ENCODE results near the gene CALCOCO1. TPM values are rescaled to one million over a fixed set of nuclear protein-coding genes. Genes with fewer than 3 reads are reported as not detected.

The CALCOCO1 gene
- total RNA-seq, 1 experiment from 2014 or later = 48.0 TPM

- CTCF ChIA-PET = no interaction called here
- in situ Hi-C loops (cut with HindIII; ENCODE audit: low pct_unique_long_range_greater_than_20kb, low sequenced_read_pairs) (no loop called here), intact Hi-C loops (cut with micrococcal nuclease; ENCODE audit: unreplicated experiment) (no loop called here)
- DNase-seq (ENCODE audit: low read depth, low spot score) = no peak
- no peak for ATAC-seq
- Histone ChIP-seq H3K27me3 (ENCODE audit: control insufficient read depth, insufficient read depth, low read length) (no peaks in the 10 kb centered on the region), H3K4me3 (ENCODE audit: low read depth in 2 of 2, low read length in 2 of 2) (no peak overlapping the region), H3K27ac (ENCODE audit: low read length) (no peak overlapping the region), H3K9me3 (ENCODE audit: control insufficient read depth, insufficient read depth, low read depth, low read length) (no peaks in the 10 kb centered on the region), H3K4me1 (ENCODE audit: control insufficient read depth, insufficient read depth, low read length) (no peaks in the 10 kb centered on the region), H3K36me3 (ENCODE audit: control insufficient read depth, insufficient read depth, low read length) (peaks cover 13% of the 10 kb centered on the region)
- no TSS peak for BruUV-seq (replicated peaks)
- POLR2A ChIA-PET = interaction anchor here (0.6 kb wide), 1 partner anchor 33 kb away, joined by 4 read pairs; no protein-coding TSS in a partner anchor
- TF ChIP-seq SIN3A (IDR thresholded peaks at IDR 0.05; ENCODE audit: borderline replicate concordance, insufficient read depth, low read depth, low read length) (no peak), TCF7L2 (IDR thresholded peaks at IDR 0.05; ENCODE audit: low read depth, low read length) (no peak), REST (IDR thresholded peaks at IDR 0.05; ENCODE audit: insufficient read depth in 1 of 2, low read depth in 2 of 2, low read length in 1 of 2) (no peak), POLR2AphosphoS5 (IDR thresholded peaks at IDR 0.05; ENCODE audit: low read depth, low read length) (no peak), CTCF (IDR thresholded peaks at IDR 0.05) (no peak)
These were observed 60.2 kb downstream of the CALCOCO1 start for GRCh38 chr12:53667080-53667479.

DNA sequence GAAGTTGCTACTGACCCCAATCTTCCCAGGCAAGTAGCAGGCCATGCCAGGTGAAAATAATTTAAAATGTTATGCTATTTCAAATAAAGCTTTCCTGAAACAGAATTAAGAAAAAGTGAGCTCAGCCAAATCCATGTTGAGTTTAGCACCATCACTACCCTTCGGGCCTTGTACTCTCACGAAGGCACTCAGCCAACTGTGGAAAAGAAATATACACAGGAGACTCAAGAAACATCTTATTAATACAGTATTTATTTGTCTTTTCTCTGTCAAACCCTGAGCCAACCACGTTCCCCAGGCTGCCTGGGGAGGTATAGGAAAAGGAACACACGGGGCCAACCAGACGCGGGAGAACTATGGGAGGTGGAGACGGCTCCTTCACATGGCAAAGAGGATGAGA, 62.3 kb downstream of the CALCOCO1 start:
- ATAC-seq (no peak), DNase-seq (ENCODE audit: low read depth, low spot score) (no peak)
- intact Hi-C loops (cut with micrococcal nuclease; ENCODE audit: unreplicated experiment) (no loop called here), in situ Hi-C loops (cut with HindIII; ENCODE audit: low pct_unique_long_range_greater_than_20kb, low sequenced_read_pairs) (no loop called here)
- Histone ChIP-seq H3K27me3 (ENCODE audit: control insufficient read depth, insufficient read depth, low read length) (no peaks in the 10 kb centered on the region), H3K9me3 (ENCODE audit: control insufficient read depth, insufficient read depth, low read depth, low read length) (no peaks in the 10 kb centered on the region), H3K36me3 (ENCODE audit: control insufficient read depth, insufficient read depth, low read length) (peaks cover 3% of the 10 kb centered on the region; the same call in 1 of the 2 replicates), H3K4me3 (ENCODE audit: low read depth in 2 of 2, low read length in 2 of 2) (no peak overlapping the region), H3K27ac (ENCODE audit: low read length) (no peak overlapping the region), H3K4me1 (ENCODE audit: control insufficient read depth, insufficient read depth, low read length) (peaks cover 5% of the 10 kb centered on the region)
- BruUV-seq (replicated peaks) = no TSS peak
- no peak for TF ChIP-seq SIN3A (IDR thresholded peaks at IDR 0.05; ENCODE audit: borderline replicate concordance, insufficient read depth, low read depth, low read length)
- TF ChIP-seq POLR2AphosphoS5 (IDR thresholded peaks at IDR 0.05; ENCODE audit: low read depth, low read length) = no peak
- no peak for TF ChIP-seq REST (IDR thresholded peaks at IDR 0.05; ENCODE audit: insufficient read depth in 1 of 2, low read depth in 2 of 2, low read length in 1 of 2)
- no peak for TF ChIP-seq CTCF (IDR thresholded peaks at IDR 0.05)
- TF ChIP-seq TCF7L2 (IDR thresholded peaks at IDR 0.05; ENCODE audit: low read depth, low read length) = no peak
- ChIA-PET POLR2A (no interaction called here), CTCF (no interaction called here)
